Stimulated activated CD8-positive, alpha-beta memory T cell treated with anti-CD3 and anti-CD28 coated beads, Interleukin-7, amount 100 ng/mL, for 4 hours (primary cell): ENCODE results near the gene C2orf68.
A peak's percentile ranks its signal among the peaks of the same experiment; 100 is the strongest.
"Not testable (repeated sequence)": the region's sequence is repeated elsewhere in the genome, so short reads cannot be mapped to it uniquely, and the experiment has no call there.

ENCODE experiments used
- DNase-seq, 2 donors: peaks; one replicate each; pipeline ENCODE4 v3.0.0-alpha.2; 2020; ENCODE audit warnings: low read depth in 2 of 2

The C2orf68 gene

GRCh38 chr2:85598594-85599340, 13.1 kb downstream of the C2orf68 start:
- DNase-seq = no peak

DNA sequence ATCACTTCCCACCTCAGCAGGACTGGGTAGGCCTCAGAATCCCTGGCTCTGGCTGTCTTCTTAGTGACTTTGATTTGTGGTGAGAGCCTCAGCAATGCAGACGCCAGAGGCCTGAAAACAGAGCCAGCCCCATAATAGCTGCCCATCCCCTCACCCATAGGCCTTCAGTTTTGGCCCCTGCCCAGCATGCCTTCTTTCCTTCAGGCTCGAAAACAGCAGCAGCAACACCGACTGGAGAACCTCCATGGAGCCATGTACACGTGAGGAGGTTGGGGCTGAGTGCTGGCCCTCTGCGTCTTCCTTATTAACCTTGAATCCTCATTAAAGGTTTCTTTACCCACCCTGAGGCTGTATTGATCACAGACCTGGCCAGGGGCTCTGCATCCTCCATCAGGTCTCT, 14.6 kb downstream of the C2orf68 start:
- no peak for DNase-seq

- no peak for DNase-seq
Observed at GRCh38 chr2:85596486-85597143, 15.3 kb downstream of the C2orf68 start.

GRCh38 chr2:85596026-85596333, 15.9 kb downstream of the C2orf68 start:
- DNase-seq = no peak

GRCh38 chr2:85595301-85596025, 16.4 kb downstream of the C2orf68 start, which contains the start of gene RNF181:
Gene RNF181, plus strand, starts transcription at chr2:85595745. Its CDS starts 19 bp downstream, at chr2:85595764.
- peak; percentile 81 to 89 for DNase-seq

- DNase-seq = no peak
Observed at GRCh38 chr2:85594715-85595300, 17.1 kb downstream of the C2orf68 start.

DNA sequence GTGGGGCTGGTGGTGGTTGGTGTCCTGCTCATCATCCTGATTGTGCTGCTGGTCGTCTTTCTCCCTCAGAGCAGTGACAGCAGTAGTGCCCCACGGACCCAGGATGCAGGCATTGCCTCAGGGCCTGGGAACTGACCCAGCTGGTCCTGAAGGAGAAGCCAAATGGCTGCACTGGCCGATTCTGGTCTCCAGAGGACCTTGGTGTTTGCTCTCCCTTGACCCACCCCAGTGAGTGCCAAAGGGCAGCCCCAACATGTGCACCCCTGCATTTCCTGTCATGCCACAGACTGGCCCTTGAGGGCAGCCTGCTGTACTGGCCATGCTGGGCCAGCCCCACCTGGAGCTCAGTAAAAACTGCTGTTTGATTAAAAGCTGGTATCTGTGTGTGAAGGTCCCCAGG, 18.8 kb downstream of the C2orf68 start:
- DNase-seq = no peak

- DNase-seq = not testable (repeated sequence)
Observed at GRCh38 chr2:85592299-85592698, 19.6 kb downstream of the C2orf68 start.

- no peak for DNase-seq
Observed at GRCh38 chr2:85591563-85591962, 20.3 kb downstream of the C2orf68 start.

DNA sequence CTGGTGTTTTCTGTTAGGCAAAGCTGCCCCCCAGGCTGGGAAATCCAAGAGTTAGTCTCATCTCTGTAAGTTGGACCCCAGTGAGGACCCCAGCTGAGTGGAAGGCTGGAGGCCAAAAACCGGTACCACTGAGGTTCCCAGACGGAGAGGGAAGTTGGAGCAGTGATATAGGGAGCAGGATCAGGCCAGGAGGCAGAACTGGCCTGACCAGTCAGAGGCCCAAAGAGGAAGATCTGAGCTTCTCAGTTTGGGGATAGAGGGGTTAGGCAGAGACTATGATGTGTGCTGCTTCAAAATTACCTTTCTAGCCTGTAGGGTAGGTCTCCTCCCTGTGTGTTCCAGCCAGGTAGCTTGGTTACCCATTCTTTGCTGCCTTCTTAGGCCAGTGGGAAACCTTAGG, 20.9 kb downstream of the C2orf68 start:
- DNase-seq = no peak

- DNase-seq = no peak
Observed at GRCh38 chr2:85589982-85590791, 21.7 kb downstream of the C2orf68 start.

GRCh38 chr2:85589181-85589580, 22.7 kb downstream of the C2orf68 start:
- no peak for DNase-seq

- DNase-seq = no peak
Observed at GRCh38 chr2:85588645-85589044, 23.2 kb downstream of the C2orf68 start.

GRCh38 chr2:85588236-85588635, 23.6 kb downstream of the C2orf68 start:
- DNase-seq = no peak

DNA sequence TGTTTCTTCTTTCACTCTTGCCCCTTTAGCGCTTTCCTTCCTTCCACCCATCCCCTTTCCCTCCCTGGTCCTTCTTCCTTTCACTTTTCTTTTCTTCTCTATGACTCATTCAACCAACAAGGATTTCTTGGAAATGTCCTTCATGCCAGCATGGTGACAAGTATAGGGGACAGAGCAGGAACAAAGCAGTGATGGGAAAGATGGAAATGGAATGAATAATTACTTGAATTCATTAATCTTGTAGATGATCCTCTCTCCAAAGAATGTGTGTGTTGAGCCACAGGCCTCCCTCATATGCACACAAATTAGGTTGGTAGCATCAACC, 26.1 kb downstream of the C2orf68 start:
- no peak for DNase-seq

DNA sequence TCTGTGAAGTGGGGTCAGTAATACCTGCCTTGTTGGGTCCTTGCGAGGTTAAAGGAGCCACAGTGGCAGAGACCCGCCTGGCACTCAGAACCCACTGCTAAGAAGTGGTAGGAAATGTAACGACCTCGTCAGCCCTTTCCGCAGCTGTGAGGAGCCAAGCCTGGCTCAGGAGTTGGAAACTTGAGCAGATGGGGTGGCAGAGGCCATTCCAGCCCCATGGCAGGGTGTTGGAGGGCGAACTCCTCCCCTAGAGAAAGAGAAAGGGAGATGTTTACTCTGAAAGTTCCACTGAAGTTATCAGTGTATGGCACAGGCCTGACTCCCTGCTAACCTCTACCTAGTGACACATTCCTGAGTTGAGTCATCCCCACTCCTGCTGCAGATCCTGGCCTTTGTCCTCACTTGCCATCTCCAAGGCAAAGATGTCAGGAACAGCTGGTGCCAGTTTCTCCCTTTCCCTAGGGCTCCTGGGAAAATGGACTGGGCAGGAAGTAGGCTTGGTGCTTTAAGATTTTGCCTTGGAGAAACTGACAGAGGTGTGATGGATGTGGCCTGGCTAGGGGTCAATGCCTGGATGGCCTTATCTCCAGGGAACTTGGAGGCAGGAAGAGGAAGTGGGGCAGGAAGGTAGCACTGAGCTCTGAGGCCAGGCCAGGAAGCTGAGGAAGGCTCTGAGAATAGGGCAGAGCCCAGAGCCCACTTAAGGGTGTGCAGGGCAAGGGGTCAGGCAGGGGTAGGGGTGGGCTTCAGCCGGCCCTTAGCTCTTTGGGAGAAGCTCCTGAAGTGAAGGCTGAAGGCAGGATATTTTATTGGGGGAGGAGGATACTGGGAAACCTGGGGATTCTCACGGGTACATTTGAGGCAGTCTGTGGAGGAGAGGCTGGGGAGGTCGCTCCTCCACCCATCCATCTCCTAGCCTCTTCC, 26.7 kb downstream of the C2orf68 start:
- no peak for DNase-seq

DNA sequence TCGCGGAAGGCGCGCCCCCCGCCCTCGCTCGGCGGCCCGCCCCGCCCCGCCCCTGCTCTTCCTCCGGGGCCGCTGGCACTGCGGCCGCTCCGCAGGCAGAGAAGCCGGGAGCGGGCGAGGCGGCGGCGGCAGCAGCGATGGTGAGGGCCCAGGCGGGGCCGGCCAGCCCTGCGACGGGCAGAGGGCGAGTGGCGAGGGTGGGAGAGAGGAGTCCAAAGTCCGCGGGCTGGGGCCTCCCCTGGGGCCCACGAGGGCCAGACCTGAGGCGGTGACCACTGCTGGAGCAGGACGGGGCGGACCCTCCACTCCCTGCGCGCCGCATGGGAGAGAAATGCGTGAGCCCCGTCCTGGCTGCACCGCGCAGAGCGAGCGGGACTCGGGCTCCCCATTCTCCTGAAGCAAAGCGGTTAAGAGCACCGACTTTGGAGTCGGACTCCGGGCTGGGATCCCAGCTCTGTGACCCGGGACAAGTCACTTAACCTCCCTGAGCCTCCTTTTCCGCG, 27.5 kb downstream of the C2orf68 start, which contains the start of gene VAMP5:
VAMP5 (plus strand) TSS at position 78 of the 503 bp plus-strand sequence; CDS start at position 138, 60 bp downstream.
- DNase-seq = peak in 1 of 2 donors; percentile 40

- DNase-seq = no peak
Observed at GRCh38 chr2:85583667-85584353, 28.1 kb downstream of the C2orf68 start.

DNA sequence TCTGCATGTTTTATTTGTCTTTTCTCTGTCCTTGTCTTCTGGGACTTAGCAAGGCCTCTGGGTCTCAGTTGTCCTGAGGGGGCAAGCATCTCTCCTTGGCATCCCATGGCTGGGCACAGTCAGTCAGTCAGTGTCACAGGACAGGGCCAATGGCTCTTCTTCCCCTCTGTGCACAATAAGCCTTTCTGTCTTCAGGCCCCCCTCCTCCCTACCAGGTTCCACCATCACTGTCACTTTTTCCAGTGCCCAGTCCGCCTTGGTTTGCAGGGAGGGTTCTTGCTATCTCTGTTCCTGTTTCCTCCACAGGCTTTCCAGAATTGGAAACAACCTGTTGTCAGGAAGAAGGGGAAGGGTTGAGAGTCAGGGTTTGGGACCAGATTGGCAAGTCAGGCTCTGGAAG, 29.4 kb downstream of the C2orf68 start:
- no peak for DNase-seq

DNA sequence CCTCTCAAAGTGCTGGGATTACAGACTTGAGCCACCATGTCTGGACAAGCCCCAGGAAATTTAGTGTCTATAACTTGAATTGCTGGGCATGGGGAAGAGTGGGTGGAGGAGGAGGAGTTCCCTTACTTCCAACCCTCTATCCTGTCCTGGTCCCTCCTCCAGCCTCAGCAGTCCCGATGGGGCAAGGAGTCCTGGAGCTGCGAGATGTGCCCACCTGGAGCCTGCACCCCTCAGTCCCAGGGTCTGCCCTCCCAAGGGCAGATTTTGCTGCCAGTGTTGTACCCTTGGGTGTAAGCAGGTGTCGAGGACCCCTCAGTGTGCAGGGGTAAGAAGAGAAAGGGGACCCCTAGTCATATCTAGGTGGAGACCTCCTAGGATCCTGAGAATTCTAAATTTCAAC, 31.7 kb downstream of the C2orf68 start:
- DNase-seq = no peak
